Neuronal stem cell (in vitro differentiated cells): Measurements from ENCODE around the gene UGT1A7. TPM values are rescaled to one million over a fixed set of nuclear protein-coding genes. Genes with fewer than 3 reads are reported as not detected.
A peak's percentile ranks its signal among the peaks of the same experiment; 100 is the strongest.
"Not testable (repeated sequence)": the region's sequence is repeated elsewhere in the genome, so short reads cannot be mapped to it uniquely, and the experiment has no call there.

Source experiments
- DNase-seq: peaks from one replicate; pipeline ENCODE4 v3.0.0-alpha.2; 2013; ENCODE audit warnings: low spot score
- H2AFZ ChIP-seq: one replicate; pipeline ENCODE4 v1.6.1; 2013; ENCODE audit warnings: mild to moderate bottlenecking, low read length, inconsistent platforms
- H2AK5ac ChIP-seq: 2 replicates; pipeline ENCODE4 v1.6.1; 2013; ENCODE audit warnings: low read depth, mild to moderate bottlenecking, inconsistent platforms, low read length, moderate library complexity, mixed read lengths
- H2BK120ac ChIP-seq: 2 replicates; pipeline ENCODE4 v1.6.1; 2013; ENCODE audit warnings: low read depth, mild to moderate bottlenecking, inconsistent platforms, low read length, moderate library complexity, mixed read lengths
- H2BK12ac ChIP-seq: one replicate; pipeline ENCODE4 v1.6.1; 2013; ENCODE audit warnings: low read length, inconsistent platforms
- H2BK15ac ChIP-seq: 2 replicates; pipeline ENCODE4 v1.6.1; 2013; ENCODE audit warnings: mild to moderate bottlenecking, low read length, inconsistent platforms, mixed read lengths
- H2BK5ac ChIP-seq: one replicate; pipeline ENCODE4 v1.6.1; 2013; ENCODE audit warnings: inconsistent platforms, mild to moderate bottlenecking, low read length, moderate library complexity
- H3K14ac ChIP-seq: one replicate; pipeline ENCODE4 v1.6.1; 2013; ENCODE audit warnings: low read length, inconsistent platforms
- H3K18ac ChIP-seq: 2 replicates; pipeline ENCODE4 v1.6.1; 2013; ENCODE audit warnings: low read length, inconsistent platforms
- H3K23ac ChIP-seq: 2 replicates; pipeline ENCODE4 v1.6.1; 2013; ENCODE audit warnings: low read depth, mild to moderate bottlenecking, mixed read lengths, low read length, inconsistent platforms; ENCODE audit not compliant: poor library complexity
- H3K27ac ChIP-seq: replicated peaks from 3 replicates; pipeline ENCODE4 v1.5.1; 2013; ENCODE audit warnings: low read length, inconsistent platforms
- H3K27me3 ChIP-seq, 3 experiments: 2 replicates each; pipeline ENCODE4 v1.6.1; 2013; ENCODE audit warnings: low read length in 3 of 3, mild to moderate bottlenecking in 2 of 3, inconsistent platforms in 1 of 3, low read depth in 1 of 3, mixed read lengths in 1 of 3, moderate library complexity in 1 of 3; ENCODE audit not compliant: control insufficient read depth in 3 of 3, insufficient read depth in 3 of 3
- H3K36me3 ChIP-seq, 2 donors: replicated peaks in 1 of 2; 2 replicates each; pipeline ENCODE4 v1.6.1; 2013; ENCODE audit warnings: low read length in 2 of 2; ENCODE audit not compliant: control insufficient read depth in 2 of 2, insufficient read depth in 2 of 2
- H3K4ac ChIP-seq: 2 replicates; pipeline ENCODE4 v1.6.1; 2013; ENCODE audit warnings: inconsistent platforms, mild to moderate bottlenecking, low read length, moderate library complexity
- H3K4me1 ChIP-seq, 2 donors: 1 replicate in 1 of 2; 2 replicates in 1 of 2; pipeline ENCODE4 v1.6.1; 2013; ENCODE audit warnings: low read length in 2 of 2, low read depth in 1 of 2; ENCODE audit not compliant: control insufficient read depth in 2 of 2, insufficient read depth in 1 of 2
- H3K4me2 ChIP-seq: one replicate; pipeline ENCODE4 v1.6.1; 2013; ENCODE audit warnings: mild to moderate bottlenecking, low read length, inconsistent platforms; ENCODE audit not compliant: insufficient read depth, poor library complexity, severe bottlenecking
- H3K4me3 ChIP-seq, 2 donors: 2 replicates each; pipeline ENCODE4 v1.5.1; 2013; ENCODE audit warnings: low read length in 2 of 2, mild to moderate bottlenecking in 2 of 2, inconsistent platforms in 1 of 2, moderate library complexity in 1 of 2
- H3K79me1 ChIP-seq: one replicate; pipeline ENCODE4 v1.6.1; 2013; ENCODE audit warnings: low read depth, mild to moderate bottlenecking, inconsistent platforms, low read length, moderate library complexity
- H3K9ac ChIP-seq: one replicate; pipeline ENCODE4 v1.6.1; 2013; ENCODE audit warnings: mild to moderate bottlenecking, low read depth, low read length, inconsistent platforms; ENCODE audit not compliant: poor library complexity
- H3K9me3 ChIP-seq, 2 donors: replicated peaks in 1 of 2; 2 replicates each; pipeline versions ENCODE3 to v1.6.1; 2013; ENCODE audit warnings: low read length in 2 of 2, mild to moderate bottlenecking in 2 of 2, inconsistent platforms in 1 of 2, low read depth in 1 of 2, mixed read lengths in 1 of 2, moderate library complexity in 1 of 2; ENCODE audit not compliant: control insufficient read depth in 2 of 2, insufficient read depth in 1 of 2
- H4K8ac ChIP-seq: one replicate; pipeline ENCODE4 v1.6.1; 2013; ENCODE audit warnings: low read depth, mild to moderate bottlenecking, inconsistent platforms, low read length, moderate library complexity
- H4K91ac ChIP-seq: one replicate; pipeline ENCODE4 v1.6.1; 2013; ENCODE audit warnings: low read length, low read depth, mild to moderate bottlenecking, inconsistent platforms; ENCODE audit not compliant: poor library complexity
- WGBS, 2 donors: extraction: QIAGEN DNeasy Blood & Tissue Kit; methylation state at CpG; one replicate each; pipeline ENCODE4 v1.1.7; 2013; ENCODE audit warnings: missing lambda C conversion rate in 2 of 2, mixed read lengths in 1 of 2; ENCODE audit not compliant: insufficient read length in 2 of 2, insufficient replicate concordance in 1 of 2; ENCODE audit errors: extremely low coverage in 2 of 2; 5-methylcytosine and 5-hydroxymethylcytosine counted together
- polyA plus RNA-seq, 2 experiments: library from polyadenylated mRNA; stranded (reverse); fragments of 200-250 nt; gene quantifications; one replicate each; pipeline ENCODE4 v1.2.3, GENCODE V29; 2013

UGT1A7 gene
- not detected for polyA plus RNA-seq (2013, experiment 1 of 2)
- polyA plus RNA-seq (2013, experiment 2 of 2) = not detected

GRCh38 chr2:233681521-233682099 is at the start of gene UGT1A7:
UGT1A7 (plus strand) TSS chr2:233681901; CDS start chr2:233681938, 37 bp downstream.
- Histone ChIP-seq H3K4me2 (no peak within 1 kb of the TSS), H3K27me3 (no peaks in the 10 kb centered on the region), H3K23ac (no peak within 1 kb of the TSS), H3K4me1 (no peaks in the 10 kb centered on the region), H2AK5ac (no peak within 1 kb of the TSS), H3K14ac (no peak within 1 kb of the TSS), H3K36me3 (no peaks in the 10 kb centered on the region), H3K4me3 (no peak within 1 kb of the TSS), H3K4ac (no peak within 1 kb of the TSS), H2BK5ac (no peak within 1 kb of the TSS), H4K91ac (no peak within 1 kb of the TSS), H2AFZ (no peak within 1 kb of the TSS), H2BK15ac (no peak within 1 kb of the TSS), H3K79me1 (no peaks in the 10 kb centered on the region), H2BK12ac (no peak within 1 kb of the TSS), H3K27ac (no peak within 1 kb of the TSS), H4K8ac (no peak within 1 kb of the TSS), H3K9ac (no peak within 1 kb of the TSS), H3K9me3 (no peaks in the 10 kb centered on the region), H2BK120ac (no peak within 1 kb of the TSS), H3K18ac (no peak within 1 kb of the TSS)
- no peak for DNase-seq
- 100% methylated on average over 1 of the region's 5 CpGs; no CpG with 5 or more reads in 1 of the 2 donors for WGBS, 2 donors

GRCh38 chr2:233636306-233636705 is 45.4 kb upstream of the UGT1A7 start, which contains the start of gene UGT1A10:
UGT1A10 (plus strand) TSS chr2:233636448; CDS start chr2:233636523, 75 bp downstream.
- H3K18ac ChIP-seq, H2BK5ac ChIP-seq, H3K9ac ChIP-seq, H2BK12ac ChIP-seq, H3K4me2 ChIP-seq, H2BK120ac ChIP-seq, H3K79me1 ChIP-seq, H4K8ac ChIP-seq, H3K9me3 ChIP-seq, H3K36me3 ChIP-seq, H3K4ac ChIP-seq, H3K23ac ChIP-seq, H3K4me1 ChIP-seq, H3K14ac ChIP-seq, H3K4me3 ChIP-seq, H4K91ac ChIP-seq, H2AK5ac ChIP-seq, H3K27me3 ChIP-seq, H2BK15ac ChIP-seq, DNase-seq, H3K27ac ChIP-seq, H2AFZ ChIP-seq: not testable (repeated sequence)
- no CpG with 5 or more reads among the region's 10 CpGs for WGBS, 2 donors

- Histone ChIP-seq H2BK5ac (no peak overlapping the region), H3K4ac (no peak overlapping the region), H4K8ac (no peak overlapping the region), H2BK12ac (no peak overlapping the region), H3K14ac (peak overlapping the region; percentile 82), H2BK120ac (no peak overlapping the region), H3K27ac (no peak overlapping the region), H3K23ac (no peak overlapping the region), H2AFZ (no peak overlapping the region), H3K9ac (no peak overlapping the region), H3K4me1 (no peaks in the 10 kb centered on the region), H3K36me3 (no peaks in the 10 kb centered on the region), H3K4me2 (no peak overlapping the region), H4K91ac (no peak overlapping the region), H3K9me3 (peaks cover 0 to under 1% of the 10 kb centered on the region in 2 donors), H3K27me3 (no peaks in the 10 kb centered on the region), H3K79me1 (no peaks in the 10 kb centered on the region), H2BK15ac (no peak overlapping the region), H2AK5ac (no peak overlapping the region), H3K4me3 (no peak overlapping the region), H3K18ac (no peak overlapping the region)
- no peak for DNase-seq
- WGBS, 2 donors = no CpG with 5 or more reads among the region's 5 CpGs
Measured at GRCh38 chr2:233638836-233639235, 42.9 kb upstream of the UGT1A7 start.

GRCh38 chr2:233639860-233640259 is 41.8 kb upstream of the UGT1A7 start:
- Histone ChIP-seq H3K27me3 (no peaks in the 10 kb centered on the region), H3K36me3 (no peaks in the 10 kb centered on the region), H3K18ac (no peak overlapping the region), H4K8ac (no peak overlapping the region), H3K9me3 (peaks cover 0 to 2% of the 10 kb centered on the region in 2 donors), H3K4me2 (no peak overlapping the region), H3K27ac (no peak overlapping the region), H3K23ac (no peak overlapping the region), H3K9ac (no peak overlapping the region), H3K79me1 (no peaks in the 10 kb centered on the region), H2BK15ac (no peak overlapping the region), H3K4me1 (no peaks in the 10 kb centered on the region), H3K14ac (no peak overlapping the region), H2AFZ (no peak overlapping the region), H3K4ac (no peak overlapping the region), H2AK5ac (no peak overlapping the region), H3K4me3 (no peak overlapping the region), H2BK120ac (no peak overlapping the region), H2BK12ac (no peak overlapping the region), H4K91ac (no peak overlapping the region), H2BK5ac (no peak overlapping the region)
- DNase-seq = no peak
